HG03442 (cell line): ENCODE measurements around the gene COL20A1.

Source experiments
- ATAC-seq: cut with Tn5 transposase; IDR thresholded peaks from one replicate; pipeline ENCODE4 v1.9.1; 2021; ENCODE audit warnings: mild to moderate bottlenecking, moderate library complexity; ENCODE audit not compliant: unreplicated experiment

COL20A1 gene

GRCh38 chr20:63359937-63360849, 67.2 kb downstream of the COL20A1 start:
- ATAC-seq = no peak

GRCh38 chr20:63360850-63361518, 68.0 kb downstream of the COL20A1 start, which contains the start of gene CHRNA4:
Gene CHRNA4 (minus strand): TSS chr20:63361349. CDS start chr20:63361165, 184 bp downstream.
- ATAC-seq = no peak

GRCh38 chr20:63361519-63362435, 68.8 kb downstream of the COL20A1 start:
- ATAC-seq = no peak

GRCh38 chr20:63362436-63363009, 69.5 kb downstream of the COL20A1 start:
- no peak for ATAC-seq

- no peak for ATAC-seq
Measured at GRCh38 chr20:63363013-63363957, 70.3 kb downstream of the COL20A1 start.

GRCh38 chr20:63363981-63364561, 71.1 kb downstream of the COL20A1 start:
- ATAC-seq = no peak

- ATAC-seq = no peak
Measured at GRCh38 chr20:63364801-63365585, 72.0 kb downstream of the COL20A1 start.

GRCh38 chr20:63365601-63366389, 72.8 kb downstream of the COL20A1 start:
- ATAC-seq = no peak

GRCh38 chr20:63366390-63367365, 73.7 kb downstream of the COL20A1 start:
- ATAC-seq = no peak

GRCh38 chr20:63367446-63368055, 74.6 kb downstream of the COL20A1 start:
- ATAC-seq = no peak

- no peak for ATAC-seq
Measured at GRCh38 chr20:63368151-63368550, 75.2 kb downstream of the COL20A1 start.

- ATAC-seq = no peak
Measured at GRCh38 chr20:63369024-63369530, 76.1 kb downstream of the COL20A1 start.

- ATAC-seq = no peak
Measured at GRCh38 chr20:63369724-63370617, 77.0 kb downstream of the COL20A1 start.

- ATAC-seq = no peak
Measured at GRCh38 chr20:63370618-63371187, 77.7 kb downstream of the COL20A1 start.
